Memory B cell (primary cell): ENCODE measurements around the gene SBNO1.
"Not testable (repeated sequence)": the region's sequence is repeated elsewhere in the genome, so short reads cannot be mapped to it uniquely, and the experiment has no call there.

Source experiments
- ATAC-seq: fragments of 150-1000 bp; cut with Tn5 transposase; 2 replicates; pipeline ENCODE4 v1.10.0; 2021; ENCODE audit warnings: low read depth, mild to moderate bottlenecking, moderate library complexity
- DNase-seq, 2 donors: peaks; one replicate each; pipeline ENCODE4 v3.0.0; 2022; ENCODE audit warnings: low spot score in 2 of 2
- H3K27ac Mint-ChIP-seq: one replicate; pipeline ENCODE4 v1.8.0; 2022; ENCODE audit warnings: mild to moderate bottlenecking, moderate library complexity, mixed read lengths
- H3K27me3 Mint-ChIP-seq: one replicate; pipeline ENCODE4 v1.8.0; 2022; ENCODE audit warnings: mixed read lengths
- H3K36me3 Mint-ChIP-seq: one replicate; pipeline ENCODE4 v1.8.0; 2022; ENCODE audit warnings: mild to moderate bottlenecking, mixed read lengths
- H3K4me1 Mint-ChIP-seq: one replicate; pipeline ENCODE4 v1.8.0; 2022; ENCODE audit warnings: mixed read lengths
- H3K4me3 Mint-ChIP-seq: one replicate; pipeline ENCODE4 v1.8.0; 2022; ENCODE audit warnings: mild to moderate bottlenecking, moderate library complexity, mixed read lengths
- H3K9me3 Mint-ChIP-seq: one replicate; pipeline ENCODE4 v1.8.0; 2022; ENCODE audit warnings: mixed read lengths

SBNO1 gene

GRCh38 chr12:123364532-123365024 lies at the start of gene SBNO1:
Gene SBNO1 (minus strand): TSS chr12:123364847. CDS start chr12:123350441, 14,406 bp downstream.
- Mint-ChIP-seq H3K4me3 (peak within 1 kb of the TSS; percentile 96), H3K27me3 (no peaks in the 10 kb centered on the region), H3K9me3 (no peaks in the 10 kb centered on the region), H3K36me3 (no peaks in the 10 kb centered on the region), H3K27ac (peak within 1 kb of the TSS; percentile 98), H3K4me1 (peaks cover 9% of the 10 kb centered on the region)
- DNase-seq (peak in 1 of 2 donors; percentile 89), ATAC-seq (peak; percentile 46)

- no peak for DNase-seq
Observed at GRCh38 chr12:123410041-123410412, 45.4 kb upstream of the SBNO1 start.

GRCh38 chr12:123409284-123410040 lies 44.8 kb upstream of the SBNO1 start:
- peak; percentile 79 for ATAC-seq
- H3K27me3 Mint-ChIP-seq, H3K4me3 Mint-ChIP-seq, DNase-seq, H3K4me1 Mint-ChIP-seq, H3K9me3 Mint-ChIP-seq: not testable (repeated sequence)
- H3K27ac Mint-ChIP-seq, result peak overlapping the region; percentile 67
- H3K36me3 Mint-ChIP-seq, result peaks cover 10% of the 10 kb centered on the region

More at GRCh38 chr12:123410041-123410412, 45.4 kb upstream of the SBNO1 start:
- Mint-ChIP-seq H3K9me3 (no peaks in the 10 kb centered on the region), H3K27ac (peak overlapping the region; percentile 14), H3K27me3 (no peaks in the 10 kb centered on the region), H3K36me3 (peaks cover 13% of the 10 kb centered on the region), H3K4me3 (no peak overlapping the region), H3K4me1 (no peaks in the 10 kb centered on the region)
- no peak for ATAC-seq

- H3K4me1 Mint-ChIP-seq, H3K36me3 Mint-ChIP-seq, H3K9me3 Mint-ChIP-seq, H3K27me3 Mint-ChIP-seq, DNase-seq, ATAC-seq, H3K4me3 Mint-ChIP-seq: not testable (repeated sequence)
- H3K27ac Mint-ChIP-seq, result peak overlapping the region; percentile 67
Observed at GRCh38 chr12:123408619-123409018, 44.0 kb upstream of the SBNO1 start.

- DNase-seq, H3K4me3 Mint-ChIP-seq, H3K4me1 Mint-ChIP-seq, H3K27me3 Mint-ChIP-seq, H3K9me3 Mint-ChIP-seq, ATAC-seq, H3K27ac Mint-ChIP-seq: not testable (repeated sequence)
- H3K36me3 Mint-ChIP-seq, result peaks cover 11% of the 10 kb centered on the region
Observed at GRCh38 chr12:123407934-123408333, 43.3 kb upstream of the SBNO1 start.

GRCh38 chr12:123407269-123407668 lies 42.6 kb upstream of the SBNO1 start:
- H3K27ac Mint-ChIP-seq, H3K9me3 Mint-ChIP-seq, DNase-seq, ATAC-seq, H3K4me3 Mint-ChIP-seq, H3K4me1 Mint-ChIP-seq, H3K27me3 Mint-ChIP-seq: not testable (repeated sequence)
- peaks cover 11% of the 10 kb centered on the region for H3K36me3 Mint-ChIP-seq

GRCh38 chr12:123404581-123404980 lies 39.9 kb upstream of the SBNO1 start:
- ATAC-seq (peak; percentile 70), DNase-seq (no peak)
- Mint-ChIP-seq H3K27me3 (no peaks in the 10 kb centered on the region), H3K36me3 (peaks cover 11% of the 10 kb centered on the region), H3K9me3 (no peaks in the 10 kb centered on the region), H3K27ac (peak overlapping the region; percentile 73), H3K4me3 (no peak overlapping the region), H3K4me1 (no peaks in the 10 kb centered on the region)

- peaks cover 3% of the 10 kb centered on the region for H3K4me1 Mint-ChIP-seq
- ATAC-seq, result no peak
- no peaks in the 10 kb centered on the region for H3K27me3 Mint-ChIP-seq
- H3K4me3 Mint-ChIP-seq, result no peak overlapping the region
- DNase-seq, result no peak
- H3K36me3 Mint-ChIP-seq, result peaks cover 10% of the 10 kb centered on the region
- H3K9me3 Mint-ChIP-seq, result no peaks in the 10 kb centered on the region
- no peak overlapping the region for H3K27ac Mint-ChIP-seq
Observed at GRCh38 chr12:123401753-123402683, 37.4 kb upstream of the SBNO1 start.

- DNase-seq (no peak), ATAC-seq (no peak)
- Mint-ChIP-seq H3K27ac (no peak overlapping the region), H3K9me3 (no peaks in the 10 kb centered on the region), H3K4me3 (no peak overlapping the region), H3K36me3 (peaks cover 23% of the 10 kb centered on the region), H3K4me1 (peaks cover 3% of the 10 kb centered on the region), H3K27me3 (no peaks in the 10 kb centered on the region)
Observed at GRCh38 chr12:123399255-123399617, 34.6 kb upstream of the SBNO1 start.

GRCh38 chr12:123398550-123399254 lies 34.1 kb upstream of the SBNO1 start:
- Mint-ChIP-seq H3K27ac (peak overlapping the region; percentile 45), H3K4me3 (no peak overlapping the region), H3K9me3 (no peaks in the 10 kb centered on the region), H3K27me3 (no peaks in the 10 kb centered on the region), H3K36me3 (peaks cover 21% of the 10 kb centered on the region), H3K4me1 (peaks cover 3% of the 10 kb centered on the region)
- ATAC-seq (no peak), DNase-seq (no peak)

GRCh38 chr12:123398177-123398549 lies 33.5 kb upstream of the SBNO1 start:
- H3K4me3 Mint-ChIP-seq, result no peak overlapping the region
- ATAC-seq, result no peak
- H3K36me3 Mint-ChIP-seq, result peaks cover 20% of the 10 kb centered on the region
- peaks cover 3% of the 10 kb centered on the region for H3K4me1 Mint-ChIP-seq
- H3K9me3 Mint-ChIP-seq, result no peaks in the 10 kb centered on the region
- no peaks in the 10 kb centered on the region for H3K27me3 Mint-ChIP-seq
- DNase-seq, result no peak
- H3K27ac Mint-ChIP-seq, result peak overlapping the region; percentile 45

- no peak overlapping the region for H3K27ac Mint-ChIP-seq
- H3K9me3 Mint-ChIP-seq, result no peaks in the 10 kb centered on the region
- peaks cover 22% of the 10 kb centered on the region for H3K36me3 Mint-ChIP-seq
- no peaks in the 10 kb centered on the region for H3K27me3 Mint-ChIP-seq
- DNase-seq, result no peak
- no peak overlapping the region for H3K4me3 Mint-ChIP-seq
- H3K4me1 Mint-ChIP-seq, result peaks cover 3% of the 10 kb centered on the region
- ATAC-seq, result no peak
Observed at GRCh38 chr12:123397400-123397799, 32.8 kb upstream of the SBNO1 start.

GRCh38 chr12:123396954-123397353 lies 32.3 kb upstream of the SBNO1 start:
- DNase-seq (no peak), ATAC-seq (no peak)
- H3K4me3 Mint-ChIP-seq, result no peak overlapping the region
- peaks cover 22% of the 10 kb centered on the region for H3K36me3 Mint-ChIP-seq
- H3K27ac Mint-ChIP-seq, result no peak overlapping the region
- no peaks in the 10 kb centered on the region for H3K9me3 Mint-ChIP-seq
- no peaks in the 10 kb centered on the region for H3K27me3 Mint-ChIP-seq
- peaks cover 3% of the 10 kb centered on the region for H3K4me1 Mint-ChIP-seq

- DNase-seq (no peak), ATAC-seq (no peak)
- Mint-ChIP-seq H3K27ac (no peak overlapping the region), H3K9me3 (no peaks in the 10 kb centered on the region), H3K27me3 (no peaks in the 10 kb centered on the region), H3K4me3 (no peak overlapping the region), H3K4me1 (peaks cover 5% of the 10 kb centered on the region), H3K36me3 (peaks cover 24% of the 10 kb centered on the region)
Observed at GRCh38 chr12:123396543-123396942, 31.9 kb upstream of the SBNO1 start.
